GM19467 (cell line): ENCODE measurements around the gene GPR50.

Source experiments
- ATAC-seq: cut with Tn5 transposase; IDR thresholded peaks from one replicate; pipeline ENCODE4 v1.9.1; 2021; ENCODE audit warnings: mild to moderate bottlenecking, moderate library complexity; ENCODE audit not compliant: unreplicated experiment

Gene GPR50

GRCh38 chrX:151226941-151227340 lies 50.6 kb downstream of the GPR50 start:
- no peak for ATAC-seq

- no peak for ATAC-seq
Measured at GRCh38 chrX:151227627-151228026, 51.2 kb downstream of the GPR50 start.

GRCh38 chrX:151228935-151229334 lies 52.6 kb downstream of the GPR50 start:
- no peak for ATAC-seq
